ENCODE measurements around the gene MGAT3. TPM values are rescaled to one million over a fixed set of nuclear protein-coding genes. Genes with fewer than 3 reads are reported as not detected.
"Not testable (repeated sequence)": the region's sequence is repeated elsewhere in the genome, so short reads cannot be mapped to it uniquely, and the experiment has no call there.

The MGAT3 gene
- total and polyA plus RNA-seq, 2 donors from 2014 or later, result 2.7 to 5.4 TPM

GRCh38 chr22:39520226-39521105, 63.7 kb downstream of the MGAT3 start, which contains the start of gene ATF4:
TSS of gene ATF4 (plus strand) at chr22:39520562. CDS start at chr22:39521446, 884 bp downstream.
- FAIRE-seq (no peak), DNase-seq (peak; percentile 73 to 97 (median 85))
- TF ChIP-seq CTCF (IDR thresholded peaks at IDR 0.05; ENCODE audit: borderline replicate concordance, extremely low read depth, insufficient read depth), result no peak
- no peaks in the 10 kb centered on the region for H3K27me3 ChIP-seq (ENCODE audit: control insufficient read depth, insufficient read depth, low read length)
- peak within 1 kb of the TSS; percentile 87 to 97 (median 94) for H3K4me3 ChIP-seq (ENCODE audit: low read length in 3 of 3)
- no peaks in the 10 kb centered on the region for H3K9me3 ChIP-seq (ENCODE audit: control insufficient read depth in 2 of 3, insufficient read depth in 1 of 3, low read length in 3 of 3)
- intact Hi-C loops (cut with DNase I), result no loop called here
- H3K4me1 ChIP-seq (ENCODE audit: control insufficient read depth in 2 of 3, insufficient read depth in 2 of 3, low read depth in 1 of 3, low read length in 3 of 3), result peaks cover 5 to 39% (median 26%) of the 10 kb centered on the region in 3 donors
- H3K27ac ChIP-seq (ENCODE audit: low read depth in 2 of 2, low read length in 2 of 2), result peak within 1 kb of the TSS; percentile 100
- H3K9ac ChIP-seq (ENCODE audit: low read length in 3 of 3), result peak within 1 kb of the TSS; percentile 96 to 99 (median 97)
- H3K36me3 ChIP-seq (ENCODE audit: control insufficient read depth in 2 of 3, insufficient read depth in 3 of 3, low read length in 3 of 3), result peaks cover 7 to 38% (median 28%) of the 10 kb centered on the region in 3 donors

DNA sequence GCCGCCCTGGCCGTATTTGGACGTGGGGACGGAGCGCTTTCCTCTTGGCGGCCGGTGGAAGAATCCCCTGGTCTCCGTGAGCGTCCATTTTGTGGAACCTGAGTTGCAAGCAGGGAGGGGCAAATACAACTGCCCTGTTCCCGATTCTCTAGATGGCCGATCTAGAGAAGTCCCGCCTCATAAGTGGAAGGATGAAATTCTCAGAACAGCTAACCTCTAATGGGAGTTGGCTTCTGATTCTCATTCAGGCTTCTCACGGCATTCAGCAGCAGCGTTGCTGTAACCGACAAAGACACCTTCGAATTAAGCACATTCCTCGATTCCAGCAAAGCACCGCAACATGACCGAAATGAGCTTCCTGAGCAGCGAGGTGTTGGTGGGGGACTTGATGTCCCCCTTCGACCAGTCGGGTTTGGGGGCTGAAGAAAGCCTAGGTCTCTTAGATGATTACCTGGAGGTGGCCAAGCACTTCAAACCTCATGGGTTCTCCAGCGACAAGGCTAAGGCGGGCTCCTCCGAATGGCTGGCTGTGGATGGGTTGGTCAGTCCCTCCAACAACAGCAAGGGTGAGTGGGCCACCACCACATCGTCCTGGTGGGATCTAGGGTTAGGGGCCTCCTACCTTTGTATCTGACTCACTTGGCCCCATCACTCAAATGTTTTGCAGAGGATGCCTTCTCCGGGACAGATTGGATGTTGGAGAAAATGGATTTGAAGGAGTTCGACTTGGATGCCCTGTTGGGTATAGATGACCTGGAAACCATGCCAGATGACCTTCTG, 64.5 kb downstream of the MGAT3 start:
- H3K27me3 ChIP-seq (ENCODE audit: control insufficient read depth, insufficient read depth, low read length); FAIRE-seq; H3K9me3 ChIP-seq (ENCODE audit: control insufficient read depth in 2 of 3, insufficient read depth in 1 of 3, low read length in 3 of 3); intact Hi-C loops (cut with DNase I): not testable (repeated sequence)
- H3K36me3 ChIP-seq (ENCODE audit: control insufficient read depth in 2 of 3, insufficient read depth in 3 of 3, low read length in 3 of 3), result peaks cover 7 to 34% (median 26%) of the 10 kb centered on the region in 3 donors
- peak overlapping the region; percentile 71 to 99 (median 96) for H3K9ac ChIP-seq (ENCODE audit: low read length in 3 of 3)
- H3K4me1 ChIP-seq (ENCODE audit: control insufficient read depth in 2 of 3, insufficient read depth in 2 of 3, low read depth in 1 of 3, low read length in 3 of 3), result peaks cover 5 to 40% (median 26%) of the 10 kb centered on the region in 3 donors
- H3K27ac ChIP-seq (ENCODE audit: low read depth in 2 of 2, low read length in 2 of 2), result peak overlapping the region; percentile 100
- DNase-seq, result peak in 1 of 5 donors; percentile 65
- H3K4me3 ChIP-seq (ENCODE audit: low read length in 3 of 3), result peak overlapping the region; percentile 87 to 97 (median 94)

- H3K27me3 ChIP-seq (ENCODE audit: control insufficient read depth, insufficient read depth, low read length); FAIRE-seq; intact Hi-C loops (cut with DNase I); H3K9me3 ChIP-seq (ENCODE audit: control insufficient read depth in 2 of 3, insufficient read depth in 1 of 3, low read length in 3 of 3): not testable (repeated sequence)
- Histone ChIP-seq H3K4me3 (ENCODE audit: low read length in 3 of 3) (peak overlapping the region; percentile 87 to 97 (median 94)), H3K9ac (ENCODE audit: low read length in 3 of 3) (peak overlapping the region; percentile 71 to 99 (median 96)), H3K4me1 (ENCODE audit: control insufficient read depth in 2 of 3, insufficient read depth in 2 of 3, low read depth in 1 of 3, low read length in 3 of 3) (peaks cover 5 to 40% (median 26%) of the 10 kb centered on the region in 3 donors), H3K36me3 (ENCODE audit: control insufficient read depth in 2 of 3, insufficient read depth in 3 of 3, low read length in 3 of 3) (peaks cover 7 to 34% (median 26%) of the 10 kb centered on the region in 3 donors), H3K27ac (ENCODE audit: low read depth in 2 of 2, low read length in 2 of 2) (peak overlapping the region in 1 of 2 donors; percentile 100)
- peak in 1 of 5 donors; percentile 14 for DNase-seq
Observed at GRCh38 chr22:39522091-39522490, 65.3 kb downstream of the MGAT3 start.

DNA sequence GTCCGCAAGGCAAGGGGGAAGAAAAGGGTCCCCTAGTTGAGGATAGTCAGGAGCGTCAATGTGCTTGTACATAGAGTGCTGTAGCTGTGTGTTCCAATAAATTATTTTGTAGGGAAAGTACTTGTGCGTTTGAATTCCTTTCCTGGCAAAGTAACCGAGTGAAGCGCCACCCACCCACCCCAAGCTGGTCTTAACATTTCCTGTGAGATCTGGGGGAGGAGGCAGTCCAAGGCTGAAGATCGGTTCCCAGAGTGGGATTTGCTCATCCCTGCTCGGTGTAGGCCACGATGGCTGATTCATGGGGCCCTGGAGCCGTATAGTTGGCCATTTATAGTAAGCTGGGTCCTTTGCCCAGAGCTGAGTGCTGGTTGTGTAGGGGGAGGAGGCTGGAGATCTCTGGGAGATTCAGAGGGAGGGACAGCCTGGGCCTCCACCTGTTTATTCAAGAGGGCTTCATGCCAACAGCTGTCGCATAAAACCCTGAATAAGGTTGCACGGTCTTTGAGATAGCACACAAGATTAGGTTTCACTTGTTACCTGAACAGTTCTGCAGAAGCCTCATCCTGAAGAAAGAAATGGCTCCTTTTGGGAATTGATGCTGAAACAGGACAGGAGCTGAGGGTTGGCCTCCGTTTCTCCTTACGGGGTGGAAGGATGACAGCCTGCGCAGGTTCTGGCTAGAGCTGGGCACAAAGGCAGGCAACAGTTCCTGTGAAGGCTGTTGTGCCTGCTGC, 65.9 kb downstream of the MGAT3 start:
- Histone ChIP-seq H3K36me3 (ENCODE audit: control insufficient read depth in 2 of 3, insufficient read depth in 3 of 3, low read length in 3 of 3) (peaks cover 7 to 34% (median 23%) of the 10 kb centered on the region in 3 donors), H3K4me3 (ENCODE audit: low read length in 3 of 3) (peak overlapping the region; percentile 39 to 94 (median 87)), H3K4me1 (ENCODE audit: control insufficient read depth in 2 of 3, insufficient read depth in 2 of 3, low read depth in 1 of 3, low read length in 3 of 3) (peaks cover 5 to 47% (median 32%) of the 10 kb centered on the region in 3 donors), H3K9ac (ENCODE audit: low read length in 3 of 3) (peak overlapping the region; percentile 9 to 99 (median 15)), H3K27ac (ENCODE audit: low read depth in 2 of 2, low read length in 2 of 2) (peak overlapping the region; percentile 15 to 51), H3K27me3 (ENCODE audit: control insufficient read depth, insufficient read depth, low read length) (no peaks in the 10 kb centered on the region), H3K9me3 (ENCODE audit: control insufficient read depth in 2 of 3, insufficient read depth in 1 of 3, low read length in 3 of 3) (no peaks in the 10 kb centered on the region)
- DNase-seq, result peak in 1 of 5 donors; percentile 42
- intact Hi-C loops (cut with DNase I), result no loop called here
- FAIRE-seq, result no peak
- no peak for TF ChIP-seq CTCF (IDR thresholded peaks at IDR 0.05; ENCODE audit: borderline replicate concordance, extremely low read depth, insufficient read depth)

Data from kidney (tissue), 14 donors.